HepG2 (cell line): ENCODE data around the gene VEGFB. TPM values are rescaled to one million over a fixed set of nuclear protein-coding genes. Genes with fewer than 3 reads are reported as not detected.
A peak's percentile ranks its signal among the peaks of the same experiment; 100 is the strongest.

ENCODE experiments used
- MAFF ChIP-seq: IDR thresholded peaks from 2 replicates; pipeline ENCODE4 v1.6.1; 2011; ENCODE audit warnings: low read depth, low read length, improper control_type of control experiment
- MAX ChIP-seq: IDR thresholded peaks from 2 replicates; pipeline ENCODE4 v1.6.1; 2012; ENCODE audit warnings: inconsistent platforms
- PITX1 ChIP-seq: sonication (generic); formaldehyde crosslinking; IDR thresholded peaks from 2 replicates; pipeline ENCODE4 v1.5.1; 2020; ENCODE audit warnings: mild to moderate bottlenecking, missing genetic modification reagents
- PRDM15 ChIP-seq: sonication (generic); formaldehyde crosslinking; IDR thresholded peaks from 2 replicates; pipeline ENCODE4 v1.4.0; 2020; ENCODE audit warnings: missing genetic modification reagents
- RELA ChIP-seq: sonication (generic); formaldehyde crosslinking; IDR thresholded peaks from 2 replicates; pipeline ENCODE4 v1.4.0; 2020; ENCODE audit warnings: missing genetic modification reagents
- SALL2 ChIP-seq: sonication (generic); formaldehyde crosslinking; IDR thresholded peaks from 2 replicates; pipeline ENCODE4 v1.8.1; 2023; ENCODE audit warnings: mild to moderate bottlenecking, missing genetic modification reagents, inconsistent platforms
- SIN3A ChIP-seq: IDR thresholded peaks from 2 replicates; pipeline ENCODE4 v1.6.1; 2011; ENCODE audit warnings: low read depth, mild to moderate bottlenecking, control low read depth, low read length, borderline replicate concordance
- ZFX ChIP-seq: sonication (generic); formaldehyde crosslinking; IDR thresholded peaks from 2 replicates; pipeline ENCODE4 v1.4.0; 2020; ENCODE audit warnings: mild to moderate bottlenecking, low read depth, missing genetic modification reagents, moderate library complexity
- ZNF121 ChIP-seq: sonication (generic); formaldehyde crosslinking; IDR thresholded peaks from 2 replicates; pipeline ENCODE4 v1.5.0; 2020; ENCODE audit warnings: mild to moderate bottlenecking, missing genetic modification reagents
- ZNF136 ChIP-seq: sonication (generic); formaldehyde crosslinking; IDR thresholded peaks from 2 replicates; pipeline ENCODE4 v1.8.1; 2022; ENCODE audit warnings: low read depth, mild to moderate bottlenecking, moderate library complexity, missing genetic modification reagents
- ZNF296 ChIP-seq: sonication (generic); formaldehyde crosslinking; conservative IDR thresholded peaks from 2 replicates; pipeline ENCODE4 v1.5.0; 2020; ENCODE audit warnings: mild to moderate bottlenecking, missing genetic modification reagents
- ZNF317 ChIP-seq: sonication (generic); formaldehyde crosslinking; IDR thresholded peaks from 2 replicates; pipeline ENCODE4 v1.5.0; 2020; ENCODE audit warnings: mild to moderate bottlenecking, missing genetic modification reagents
- ZNF326 ChIP-seq: sonication (generic); formaldehyde crosslinking; IDR thresholded peaks from 2 replicates; pipeline ENCODE4 v1.4.0; 2020; ENCODE audit warnings: missing genetic modification reagents, borderline replicate concordance
- ZNF354B ChIP-seq: sonication (generic); formaldehyde crosslinking; IDR thresholded peaks from 2 replicates; pipeline ENCODE4 v1.8.0; 2022; ENCODE audit warnings: mild to moderate bottlenecking, missing genetic modification reagents
- ZNF367 ChIP-seq: sonication (generic); formaldehyde crosslinking; IDR thresholded peaks from 2 replicates; pipeline ENCODE4 v1.4.0; 2020; ENCODE audit warnings: missing genetic modification reagents, borderline replicate concordance
- ZNF468 ChIP-seq: sonication (generic); formaldehyde crosslinking; IDR thresholded peaks from 2 replicates; pipeline ENCODE4 v1.8.0; 2022; ENCODE audit warnings: mild to moderate bottlenecking, moderate library complexity, missing genetic modification reagents
- polyA plus RNA-seq, 8 experiments: library from polyadenylated mRNA; depleted of rRNA in 3 of 8; stranded (reverse) in 7 of 8; unstranded in 1 of 8; fragments of >200 nt; fragmentation: Illumina TruSeq in 4 of 8; extraction: Trizol in 4 of 8; gene quantifications; 2 replicates each; pipeline versions ENCODE4 v1.2.1 to v1.2.3, GENCODE V29; 2011 to 2016; ENCODE audit warnings: low read depth in 4 of 8, missing spikeins in 1 of 8, mixed read lengths in 1 of 8; ENCODE audit not compliant: insufficient read depth in 1 of 8
- total RNA-seq, 5 experiments: library from RNA; depleted of rRNA; stranded (reverse); fragments of >200 nt; fragmentation: Illumina TruSeq; extraction: Trizol; gene quantifications; 2 replicates each; pipeline ENCODE4 v1.2.3, GENCODE V29; 2016; ENCODE audit warnings: low read depth in 1 of 5
- TF ChIP-seq, protein P1 (sequence below), 2 experiments: sonication (generic) in 1 of 2; formaldehyde crosslinking in 1 of 2; IDR thresholded peaks; 2 replicates each; pipeline versions ENCODE4 v1.5.1 to v1.6.1; 2011 to 2020; ENCODE audit warnings: borderline replicate concordance in 1 of 2, low read depth in 1 of 2, low read length in 1 of 2, mild to moderate bottlenecking in 1 of 2, missing genetic modification reagents in 1 of 2, moderate library complexity in 1 of 2
- TF ChIP-seq, protein P2 (sequence below): sonication (generic); formaldehyde crosslinking; IDR thresholded peaks from 2 replicates; pipeline ENCODE4 v1.5.0; 2020; ENCODE audit warnings: missing genetic modification reagents

VEGFB gene
- total and polyA plus RNA-seq, 2 of the 13 experiments (the other 11 are each of a cell fraction or from before 2014, with no cell fraction given): 9.0 to 11.3 TPM

- no peak for TF ChIP-seq ZNF326 (CRISPR knock-in tag)
- TF ChIP-seq MAFF: no peak
- peak; percentile 67 for TF ChIP-seq MAX
- no peak for TF ChIP-seq PITX1 (CRISPR knock-in tag)
- no peak for TF ChIP-seq ZNF354B
- TF ChIP-seq SALL2 (CRISPR knock-in tag): no peak
- peak; percentile 27; the same call in 1 of the 2 replicates for TF ChIP-seq SIN3A
- 0 out of 2 replicates have a peak, but pooled peaks have one; percentile 19 for TF ChIP-seq ZNF136 (CRISPR knock-in tag)
- 0 out of 2 replicates have a peak, but pooled peaks have one; percentile 41 for TF ChIP-seq ZNF468 (CRISPR knock-in tag)
- TF ChIP-seq, protein P1, sequence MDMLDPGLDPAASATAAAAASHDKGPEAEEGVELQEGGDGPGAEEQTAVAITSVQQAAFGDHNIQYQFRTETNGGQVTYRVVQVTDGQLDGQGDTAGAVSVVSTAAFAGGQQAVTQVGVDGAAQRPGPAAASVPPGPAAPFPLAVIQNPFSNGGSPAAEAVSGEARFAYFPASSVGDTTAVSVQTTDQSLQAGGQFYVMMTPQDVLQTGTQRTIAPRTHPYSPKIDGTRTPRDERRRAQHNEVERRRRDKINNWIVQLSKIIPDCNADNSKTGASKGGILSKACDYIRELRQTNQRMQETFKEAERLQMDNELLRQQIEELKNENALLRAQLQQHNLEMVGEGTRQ (IDR thresholded peaks at IDR 0.05; ENCODE audit: low read depth, low read length): no peak
- TF ChIP-seq, protein P1 (CRISPR knock-in tag; IDR thresholded peaks at IDR 0.05; ENCODE audit: borderline replicate concordance): no peak; the same call in 1 of the 2 replicates
- TF ChIP-seq ZNF121 (CRISPR knock-in tag): no peak
- TF ChIP-seq ZNF367 (CRISPR knock-in tag): no peak
- TF ChIP-seq RELA (CRISPR knock-in tag): no peak
- peak; percentile 81 for TF ChIP-seq ZFX (CRISPR knock-in tag)
- TF ChIP-seq ZNF317 (CRISPR knock-in tag): 0 out of 2 replicates have a peak, but pooled peaks have one; percentile 7
- TF ChIP-seq ZNF296 (CRISPR knock-in tag): no peak
- TF ChIP-seq, protein P2, sequence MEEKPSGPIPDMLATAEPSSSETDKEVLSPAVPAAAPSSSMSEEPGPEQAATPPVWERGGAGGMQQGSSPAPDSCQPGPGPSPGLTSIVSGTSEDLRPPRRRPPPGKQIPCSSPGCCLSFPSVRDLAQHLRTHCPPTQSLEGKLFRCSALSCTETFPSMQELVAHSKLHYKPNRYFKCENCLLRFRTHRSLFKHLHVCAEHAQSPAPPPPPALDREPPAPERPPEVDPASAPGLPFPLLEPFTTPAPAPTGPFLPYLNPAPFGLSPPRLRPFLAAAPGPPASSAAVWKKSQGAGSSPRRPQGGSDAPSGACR (CRISPR knock-in tag): no peak
- TF ChIP-seq PRDM15 (CRISPR knock-in tag): no peak
Measured at GRCh38 chr11:64226507-64227051, 7.8 kb upstream of the VEGFB start (continued).
